Colonic mucosa (tissue), 4 donors: ENCODE measurements around the gene BAG5. TPM values are rescaled to one million over a fixed set of nuclear protein-coding genes. Genes with fewer than 3 reads are reported as not detected.

ENCODE experiments used
- DNase-seq: peaks from one replicate; pipeline ENCODE4 v3.0.0-alpha.2; 2020
- H3K27ac ChIP-seq: fragments of 200-600 bp; one replicate; pipeline ENCODE4 v1.8.0; 2021
- H3K27me3 ChIP-seq: fragments of 200-600 bp; one replicate; pipeline ENCODE4 v1.8.0; 2021
- H3K36me3 ChIP-seq: fragments of 200-600 bp; one replicate; pipeline ENCODE4 v1.8.0; 2021
- H3K4me1 ChIP-seq: fragments of 200-600 bp; one replicate; pipeline ENCODE4 v1.8.0; 2021; ENCODE audit warnings: mild to moderate bottlenecking
- H3K4me3 ChIP-seq: fragments of 200-600 bp; one replicate; pipeline ENCODE4 v1.8.0; 2021
- H3K9ac ChIP-seq, 2 donors: one replicate each; pipeline ENCODE4 v1.7.0; 2013; ENCODE audit warnings: control low read depth in 2 of 2, low read depth in 2 of 2, low read length in 2 of 2
- H3K9me3 ChIP-seq: fragments of 200-600 bp; one replicate; pipeline ENCODE4 v1.8.0; 2021
- intact Hi-C: fragments of 100-400 bp; cut with DNase I; formaldehyde crosslinking; loops from one replicate; pipeline ENCODE4 v1.14.1; 2022
- total RNA-seq, 2 donors: library from RNA; stranded (reverse); fragmentation: NEBNext Ultra II Directional in 1 of 2; extraction: Animal tissue kit (Norgen Biotek cat#: 25700) in 1 of 2; gene quantifications; one replicate each; pipeline ENCODE4 v1.2.1, GENCODE V29; 2021
- TF ChIP-seq, protein P1 (sequence below): fragments of 200-600 bp; IDR thresholded peaks from one replicate; pipeline ENCODE4 v1.8.0; 2022; ENCODE audit warnings: antibody characterized with exemption, mild to moderate bottlenecking
- donor health status: healthy.
- donor health status: DM: no; HTN: no; CAD: no.
- donor health status: DM: no; HTN: no; CAD: no.

BAG5 gene
- total RNA-seq, 2 donors from 2014 or later = 26.8 to 29.7 TPM

- Histone ChIP-seq H3K4me1 (peaks cover 16% of the 10 kb centered on the region), H3K9me3 (no peaks in the 10 kb centered on the region), H3K36me3 (no peaks in the 10 kb centered on the region), H3K4me3 (peak overlapping the region; percentile 57), H3K27ac (peak overlapping the region; percentile 59), H3K27me3 (no peaks in the 10 kb centered on the region), H3K9ac (peak overlapping the region; percentile 70 to 81)
- peak; percentile 83 for DNase-seq
- TF ChIP-seq, protein P1, sequence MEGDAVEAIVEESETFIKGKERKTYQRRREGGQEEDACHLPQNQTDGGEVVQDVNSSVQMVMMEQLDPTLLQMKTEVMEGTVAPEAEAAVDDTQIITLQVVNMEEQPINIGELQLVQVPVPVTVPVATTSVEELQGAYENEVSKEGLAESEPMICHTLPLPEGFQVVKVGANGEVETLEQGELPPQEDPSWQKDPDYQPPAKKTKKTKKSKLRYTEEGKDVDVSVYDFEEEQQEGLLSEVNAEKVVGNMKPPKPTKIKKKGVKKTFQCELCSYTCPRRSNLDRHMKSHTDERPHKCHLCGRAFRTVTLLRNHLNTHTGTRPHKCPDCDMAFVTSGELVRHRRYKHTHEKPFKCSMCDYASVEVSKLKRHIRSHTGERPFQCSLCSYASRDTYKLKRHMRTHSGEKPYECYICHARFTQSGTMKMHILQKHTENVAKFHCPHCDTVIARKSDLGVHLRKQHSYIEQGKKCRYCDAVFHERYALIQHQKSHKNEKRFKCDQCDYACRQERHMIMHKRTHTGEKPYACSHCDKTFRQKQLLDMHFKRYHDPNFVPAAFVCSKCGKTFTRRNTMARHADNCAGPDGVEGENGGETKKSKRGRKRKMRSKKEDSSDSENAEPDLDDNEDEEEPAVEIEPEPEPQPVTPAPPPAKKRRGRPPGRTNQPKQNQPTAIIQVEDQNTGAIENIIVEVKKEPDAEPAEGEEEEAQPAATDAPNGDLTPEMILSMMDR = peak; percentile 44
- intact Hi-C loops = no loop called here
Measured at GRCh38 chr14:103520657-103521437, 41.6 kb downstream of the BAG5 start.

GRCh38 chr14:103520269-103520656, 42.2 kb downstream of the BAG5 start:
- Histone ChIP-seq H3K36me3 (no peaks in the 10 kb centered on the region), H3K4me3 (peak overlapping the region; percentile 57), H3K9ac (peak overlapping the region; percentile 52 to 81), H3K4me1 (peaks cover 14% of the 10 kb centered on the region), H3K9me3 (no peaks in the 10 kb centered on the region), H3K27ac (peak overlapping the region; percentile 59), H3K27me3 (no peaks in the 10 kb centered on the region)
- TF ChIP-seq, protein P1 = no peak
- DNase-seq = no peak
- intact Hi-C loops = no loop called here

- Histone ChIP-seq H3K9me3 (no peaks in the 10 kb centered on the region), H3K4me3 (peak overlapping the region; percentile 57), H3K4me1 (peaks cover 14% of the 10 kb centered on the region), H3K27ac (peak overlapping the region; percentile 59), H3K9ac (peak overlapping the region in 1 of 2 donors; percentile 9), H3K27me3 (no peaks in the 10 kb centered on the region), H3K36me3 (no peaks in the 10 kb centered on the region)
- TF ChIP-seq, protein P1 = no peak
- intact Hi-C loops = no loop called here
- DNase-seq = no peak
Measured at GRCh38 chr14:103519837-103520212, 42.6 kb downstream of the BAG5 start.

DNA sequence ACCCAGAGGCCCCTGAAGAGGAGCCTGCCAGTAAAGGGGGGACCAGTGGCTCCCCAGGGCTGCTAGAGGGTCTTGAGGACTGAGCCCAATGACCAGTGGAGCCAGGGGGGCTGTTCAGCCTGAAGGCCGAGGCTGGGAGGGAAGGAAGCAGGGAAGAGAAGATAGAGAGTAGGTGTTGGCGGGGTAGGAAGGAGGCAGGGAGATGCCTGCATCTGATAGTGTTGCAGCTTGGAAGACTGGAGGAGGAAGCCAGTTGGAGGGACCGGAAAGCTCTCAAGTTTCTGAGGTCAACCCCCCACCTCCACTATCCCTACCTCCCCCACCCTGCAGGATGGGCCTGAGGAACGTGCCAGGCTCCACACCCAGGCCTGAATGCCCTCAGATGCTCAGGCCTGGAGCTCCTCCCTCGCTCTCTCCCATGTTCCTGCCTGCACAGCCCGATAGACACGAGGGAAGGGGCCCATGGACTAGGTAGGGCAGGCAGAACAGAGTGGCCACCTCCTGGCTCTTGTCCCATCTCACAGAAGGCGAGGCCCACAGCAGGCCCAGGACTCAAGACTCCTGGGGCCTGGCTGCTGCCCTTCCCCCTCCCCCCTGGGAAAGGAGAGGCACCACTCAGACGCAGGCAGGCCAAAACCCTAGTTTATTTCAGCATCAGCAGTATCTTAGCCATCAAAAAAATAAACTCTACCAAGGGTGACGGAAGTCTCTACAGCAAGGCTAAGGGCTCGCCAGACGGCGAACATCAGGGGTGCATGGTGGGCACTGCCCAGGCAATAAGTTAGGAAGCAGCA, 43.2 kb downstream of the BAG5 start:
- Histone ChIP-seq H3K36me3 (no peaks in the 10 kb centered on the region), H3K4me3 (peak overlapping the region; percentile 57), H3K27ac (no peak overlapping the region), H3K27me3 (no peaks in the 10 kb centered on the region), H3K4me1 (peaks cover 12% of the 10 kb centered on the region), H3K9me3 (no peaks in the 10 kb centered on the region), H3K9ac (peak overlapping the region in 1 of 2 donors; percentile 43)
- no peak for DNase-seq
- TF ChIP-seq, protein P1 = no peak
- intact Hi-C loops = no loop called here

GRCh38 chr14:103518422-103519042, 43.9 kb downstream of the BAG5 start:
- Histone ChIP-seq H3K9me3 (no peaks in the 10 kb centered on the region), H3K27me3 (no peaks in the 10 kb centered on the region), H3K9ac (peak overlapping the region in 1 of 2 donors; percentile 43), H3K27ac (no peak overlapping the region), H3K4me3 (peak overlapping the region; percentile 57), H3K4me1 (peaks cover 12% of the 10 kb centered on the region), H3K36me3 (no peaks in the 10 kb centered on the region)
- intact Hi-C loops = no loop called here
- peak; percentile 78 for DNase-seq
- TF ChIP-seq, protein P1 = peak; percentile 90
